OCI-LY1 (cell line): ENCODE measurements around the gene PTPRE.

Experiments
- CTCF ChIP-seq: fragments of 200-600 bp; sonication (generic), shearing (Covaris generic); IDR thresholded peaks from 2 replicates; pipeline ENCODE4 v1.5.1; 2017; ENCODE audit warnings: mild to moderate bottlenecking, antibody characterized with exemption, low read length, moderate library complexity, mixed read lengths
- EZH2 ChIP-seq: fragments of 200-600 bp; sonication (generic), shearing (Covaris generic); IDR thresholded peaks from 2 replicates; pipeline ENCODE4 v1.8.0; 2017; ENCODE audit warnings: borderline replicate concordance, mixed run types, mild to moderate bottlenecking, antibody characterized with exemption, low read length, moderate library complexity, mixed read lengths

- no peak for TF ChIP-seq CTCF
- no peak for TF ChIP-seq EZH2
These were observed 7.0 kb upstream of the PTPRE start for GRCh38 chr10:127899766-127900387.
